Measurements from ENCODE around the gene WAPL.

WAPL gene

DNA sequence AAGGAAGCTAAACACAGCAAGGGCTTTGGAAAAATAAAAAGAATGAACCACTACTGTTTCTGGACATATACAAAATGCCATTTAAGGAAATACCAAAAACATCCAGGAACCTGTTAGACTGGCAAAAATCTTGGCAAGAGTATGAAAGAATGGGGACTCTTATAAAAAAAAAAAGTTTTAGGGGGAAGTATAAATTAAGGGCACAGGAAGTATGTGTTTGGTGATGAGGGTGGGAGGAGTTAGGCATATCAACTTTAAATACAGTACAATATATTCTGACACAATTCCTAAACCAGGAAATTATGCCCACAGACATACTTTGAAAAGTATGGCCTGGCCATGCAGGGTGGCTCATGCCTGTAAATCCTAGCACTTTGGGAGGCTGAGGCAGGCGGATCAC is 74.2 kb downstream of the WAPL start:
- Histone ChIP-seq H3K9ac (ENCODE audit: low read depth, low read length) (no peak overlapping the region), H3K4me3 (ENCODE audit: low read depth, low read length) (no peak overlapping the region), H3K4me1 (ENCODE audit: control insufficient read depth, insufficient read depth, low read length) (no peaks in the 10 kb centered on the region), H3K27me3 (ENCODE audit: control insufficient read depth, insufficient read depth, low read length) (no peaks in the 10 kb centered on the region), H3K9me3 (ENCODE audit: control insufficient read depth, insufficient read depth, low read length) (no peaks in the 10 kb centered on the region), H3K36me3 (ENCODE audit: control insufficient read depth, insufficient read depth, low read length) (peaks cover 21% of the 10 kb centered on the region)

DNA sequence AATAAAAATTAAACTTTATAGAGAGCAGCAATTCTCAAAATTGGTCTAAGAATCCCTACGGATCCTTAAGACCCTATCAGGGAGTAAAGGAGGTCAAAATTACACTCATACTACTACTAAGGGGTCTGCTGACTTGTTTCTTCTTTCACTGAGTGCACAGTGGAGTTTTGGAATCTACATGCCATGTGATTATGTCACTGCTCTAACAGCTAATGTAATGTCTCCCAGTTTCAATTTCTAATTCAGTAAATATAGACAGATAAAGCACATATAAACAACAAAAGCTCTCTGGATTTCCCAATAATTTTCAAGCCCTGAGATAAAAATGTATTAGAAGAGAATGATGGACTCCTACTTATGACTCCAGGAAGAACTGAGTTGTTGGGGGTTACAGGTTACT is 74.6 kb downstream of the WAPL start:
- H3K4me3 ChIP-seq (ENCODE audit: low read depth, low read length) = no peak overlapping the region
- peaks cover 20% of the 10 kb centered on the region for H3K36me3 ChIP-seq (ENCODE audit: control insufficient read depth, insufficient read depth, low read length)
- H3K9me3 ChIP-seq (ENCODE audit: control insufficient read depth, insufficient read depth, low read length) = no peaks in the 10 kb centered on the region
- H3K27me3 ChIP-seq (ENCODE audit: control insufficient read depth, insufficient read depth, low read length) = no peaks in the 10 kb centered on the region
- H3K9ac ChIP-seq (ENCODE audit: low read depth, low read length) = no peak overlapping the region
- no peaks in the 10 kb centered on the region for H3K4me1 ChIP-seq (ENCODE audit: control insufficient read depth, insufficient read depth, low read length)

DNA sequence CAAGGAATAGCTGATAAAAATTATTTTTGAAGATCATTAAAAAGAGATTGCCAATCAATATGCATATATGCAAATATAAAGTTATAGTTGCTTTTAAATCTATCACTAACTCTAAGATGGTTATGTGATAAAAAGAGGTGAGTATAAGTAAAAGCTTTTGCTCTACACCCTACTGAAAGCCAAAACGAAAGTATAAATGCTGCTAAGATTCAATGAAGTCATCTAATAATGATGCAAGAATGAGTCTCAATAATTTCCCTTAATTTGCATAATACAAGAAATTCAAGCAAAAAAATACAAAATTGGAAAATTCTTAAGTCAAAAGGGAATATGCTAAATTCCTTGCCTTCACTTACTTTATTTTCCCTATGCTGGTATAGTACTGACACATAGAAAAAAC is 75.2 kb downstream of the WAPL start:
- Histone ChIP-seq H3K27me3 (ENCODE audit: control insufficient read depth, insufficient read depth, low read length) (no peaks in the 10 kb centered on the region), H3K9me3 (ENCODE audit: control insufficient read depth, insufficient read depth, low read length) (no peaks in the 10 kb centered on the region), H3K4me1 (ENCODE audit: control insufficient read depth, insufficient read depth, low read length) (no peaks in the 10 kb centered on the region), H3K36me3 (ENCODE audit: control insufficient read depth, insufficient read depth, low read length) (peaks cover 15% of the 10 kb centered on the region), H3K4me3 (ENCODE audit: low read depth, low read length) (no peak overlapping the region), H3K9ac (ENCODE audit: low read depth, low read length) (no peak overlapping the region)

DNA sequence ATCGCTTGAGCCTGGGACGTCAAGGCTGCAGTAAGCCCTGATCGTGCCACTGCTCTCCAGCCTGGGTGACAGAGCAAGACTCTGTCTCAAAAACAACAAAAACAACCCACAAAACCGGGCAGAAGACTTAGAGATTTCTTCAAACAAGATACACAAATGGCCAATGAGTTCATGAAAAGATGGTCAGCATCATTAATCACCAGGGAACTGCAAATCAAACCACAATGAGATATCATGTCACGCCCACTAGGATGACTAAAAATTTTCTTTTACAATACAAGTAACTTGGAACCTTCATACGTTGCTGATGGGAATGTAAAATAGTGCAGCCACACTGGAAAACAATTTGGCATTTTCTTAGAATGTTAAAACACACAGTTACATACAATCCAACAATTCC is 77.7 kb downstream of the WAPL start:
- H3K4me1 ChIP-seq (ENCODE audit: control insufficient read depth, insufficient read depth, low read length) = no peaks in the 10 kb centered on the region
- H3K27me3 ChIP-seq (ENCODE audit: control insufficient read depth, insufficient read depth, low read length) = no peaks in the 10 kb centered on the region
- no peaks in the 10 kb centered on the region for H3K9me3 ChIP-seq (ENCODE audit: control insufficient read depth, insufficient read depth, low read length)
- H3K4me3 ChIP-seq (ENCODE audit: low read depth, low read length) = no peak overlapping the region
- H3K36me3 ChIP-seq (ENCODE audit: control insufficient read depth, insufficient read depth, low read length) = peaks cover 15% of the 10 kb centered on the region
- H3K9ac ChIP-seq (ENCODE audit: low read depth, low read length) = no peak overlapping the region

DNA sequence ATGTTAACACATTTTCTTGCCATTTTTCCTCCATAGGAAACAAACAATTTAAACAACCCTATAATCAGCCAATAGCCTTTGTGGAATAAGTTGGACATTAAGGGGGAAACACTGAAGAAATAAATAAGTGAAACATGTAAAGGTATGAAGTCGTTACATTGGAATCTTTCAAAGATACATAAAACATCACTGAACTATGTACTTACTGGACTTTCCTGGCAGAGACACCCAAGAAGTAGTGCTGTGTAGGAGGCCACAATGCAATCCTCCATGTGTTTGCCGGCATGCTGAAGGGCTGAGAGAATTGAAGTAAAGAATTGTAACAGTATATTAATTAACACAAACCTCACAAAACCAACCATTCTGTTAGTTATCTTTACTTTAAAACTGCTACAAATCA is 78.5 kb downstream of the WAPL start:
- peaks cover 15% of the 10 kb centered on the region for H3K36me3 ChIP-seq (ENCODE audit: control insufficient read depth, insufficient read depth, low read length)

DNA sequence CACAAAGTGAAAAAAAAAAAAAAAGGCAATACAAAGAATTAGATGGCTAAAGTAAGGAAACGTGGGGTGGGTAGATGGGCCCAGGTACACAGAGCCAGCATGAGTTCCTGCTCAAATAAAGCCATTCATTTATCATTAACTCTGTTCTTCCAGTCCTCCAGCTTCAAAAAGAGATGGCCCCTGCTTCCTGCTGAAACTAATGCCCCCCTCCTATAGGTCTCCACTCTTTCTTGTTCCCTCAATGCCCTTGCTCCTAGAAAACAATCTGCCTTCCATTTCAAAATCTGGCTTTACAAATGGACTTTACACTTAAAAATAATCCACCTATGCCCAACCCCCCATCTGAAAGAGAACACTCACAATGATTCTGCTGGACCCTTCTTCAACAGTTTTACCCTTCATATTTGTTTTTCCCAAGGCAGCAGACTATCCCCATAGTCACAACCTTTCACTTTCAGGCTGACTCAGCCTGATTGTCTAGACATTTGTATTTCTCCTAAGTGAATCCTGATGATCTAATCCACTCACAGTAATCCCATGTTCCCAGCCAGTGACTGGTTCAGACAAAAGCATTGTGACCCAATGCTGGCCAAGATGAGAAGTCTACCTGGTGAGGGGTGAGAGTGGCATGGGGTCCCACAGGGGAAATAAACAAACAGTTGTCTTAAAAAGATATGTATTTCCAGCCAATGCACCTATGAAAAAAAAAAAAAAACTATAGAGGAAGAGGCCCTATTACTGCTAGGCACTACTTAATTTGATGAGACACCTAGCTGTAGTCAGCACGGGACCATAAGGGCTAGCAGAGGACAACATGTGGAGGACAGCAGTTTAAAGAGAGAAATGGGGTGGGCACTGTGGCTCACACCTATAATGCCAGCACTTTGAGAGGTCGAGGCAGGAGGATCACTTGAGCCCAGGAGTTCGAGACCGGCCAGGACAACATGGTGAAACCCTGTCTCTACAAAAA is 80.4 kb downstream of the WAPL start:
- Histone ChIP-seq H3K9me3 (ENCODE audit: control insufficient read depth, insufficient read depth, low read length) (no peaks in the 10 kb centered on the region), H3K4me3 (ENCODE audit: low read depth, low read length) (no peak overlapping the region), H3K27me3 (ENCODE audit: control insufficient read depth, insufficient read depth, low read length) (no peaks in the 10 kb centered on the region), H3K9ac (ENCODE audit: low read depth, low read length) (no peak overlapping the region), H3K36me3 (ENCODE audit: control insufficient read depth, insufficient read depth, low read length) (peaks cover 14% of the 10 kb centered on the region), H3K4me1 (ENCODE audit: control insufficient read depth, insufficient read depth, low read length) (peaks cover 1% of the 10 kb centered on the region)

More for the DNA sequence above, 78.5 kb downstream of the WAPL start:
- Histone ChIP-seq H3K9ac (ENCODE audit: low read depth, low read length) (no peak overlapping the region), H3K4me1 (ENCODE audit: control insufficient read depth, insufficient read depth, low read length) (no peaks in the 10 kb centered on the region), H3K4me3 (ENCODE audit: low read depth, low read length) (no peak overlapping the region), H3K27me3 (ENCODE audit: control insufficient read depth, insufficient read depth, low read length) (no peaks in the 10 kb centered on the region), H3K9me3 (ENCODE audit: control insufficient read depth, insufficient read depth, low read length) (no peaks in the 10 kb centered on the region)

DNA sequence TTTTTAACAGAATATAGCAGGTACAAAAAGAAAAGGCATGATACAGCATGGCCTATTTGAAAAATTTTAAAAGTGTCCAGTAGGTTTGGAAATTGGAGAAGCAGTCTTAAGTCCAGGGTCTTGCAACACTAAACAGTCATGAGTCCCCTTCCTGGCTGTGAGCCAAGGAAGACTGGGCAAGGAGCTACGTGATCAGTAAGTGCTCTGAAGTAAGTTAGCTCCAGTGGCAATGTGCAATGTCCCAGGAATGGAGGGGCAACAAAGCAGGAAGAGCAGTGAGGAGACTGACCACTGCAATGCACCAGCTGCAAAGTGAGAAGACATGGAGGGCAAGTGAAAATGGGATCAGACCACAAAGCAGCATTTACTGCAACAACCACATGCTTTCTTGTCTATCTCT is 82.0 kb downstream of the WAPL start:
- peaks cover 17% of the 10 kb centered on the region for H3K4me1 ChIP-seq (ENCODE audit: control insufficient read depth, insufficient read depth, low read length)
- H3K9me3 ChIP-seq (ENCODE audit: control insufficient read depth, insufficient read depth, low read length) = no peaks in the 10 kb centered on the region
- no peaks in the 10 kb centered on the region for H3K27me3 ChIP-seq (ENCODE audit: control insufficient read depth, insufficient read depth, low read length)
- no peak overlapping the region for H3K4me3 ChIP-seq (ENCODE audit: low read depth, low read length)
- no peak overlapping the region for H3K9ac ChIP-seq (ENCODE audit: low read depth, low read length)
- peaks cover 8% of the 10 kb centered on the region for H3K36me3 ChIP-seq (ENCODE audit: control insufficient read depth, insufficient read depth, low read length)

DNA sequence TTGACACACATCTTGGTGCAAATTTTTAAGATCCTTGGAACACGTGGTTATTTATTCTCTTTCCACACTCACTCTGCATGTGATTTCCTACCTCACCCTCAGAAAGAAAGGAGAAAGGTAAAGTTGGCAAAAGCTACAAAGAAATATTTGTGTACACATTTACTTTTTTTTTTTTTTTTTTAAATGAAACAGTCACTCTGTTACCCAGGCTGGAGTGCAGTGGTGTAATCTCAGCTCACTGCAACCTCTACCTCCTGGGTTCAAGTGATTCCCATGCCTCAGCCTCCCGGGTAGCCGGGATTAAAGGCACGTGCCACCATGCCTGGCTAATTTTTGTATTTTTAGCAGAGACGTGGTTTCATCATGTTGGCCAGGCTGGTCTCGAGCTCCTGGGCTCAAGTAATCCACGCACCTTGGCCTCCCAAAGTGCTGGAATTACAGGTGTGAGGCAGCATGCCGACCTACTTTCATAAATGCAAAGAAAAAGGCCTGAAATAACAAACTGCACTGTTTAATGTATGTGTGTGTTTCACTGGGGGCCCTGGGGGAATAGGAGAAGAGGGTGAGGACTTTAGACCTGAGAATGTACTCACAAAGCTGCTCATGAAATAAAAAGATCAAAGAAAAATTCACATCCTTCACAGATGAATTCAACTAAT is 83.4 kb downstream of the WAPL start:
- Histone ChIP-seq H3K36me3 (ENCODE audit: control insufficient read depth, insufficient read depth, low read length) (peaks cover 7% of the 10 kb centered on the region), H3K4me3 (ENCODE audit: low read depth, low read length) (no peak overlapping the region), H3K4me1 (ENCODE audit: control insufficient read depth, insufficient read depth, low read length) (peaks cover 18% of the 10 kb centered on the region), H3K27me3 (ENCODE audit: control insufficient read depth, insufficient read depth, low read length) (no peaks in the 10 kb centered on the region), H3K9me3 (ENCODE audit: control insufficient read depth, insufficient read depth, low read length) (no peaks in the 10 kb centered on the region), H3K9ac (ENCODE audit: low read depth, low read length) (no peak overlapping the region)

DNA sequence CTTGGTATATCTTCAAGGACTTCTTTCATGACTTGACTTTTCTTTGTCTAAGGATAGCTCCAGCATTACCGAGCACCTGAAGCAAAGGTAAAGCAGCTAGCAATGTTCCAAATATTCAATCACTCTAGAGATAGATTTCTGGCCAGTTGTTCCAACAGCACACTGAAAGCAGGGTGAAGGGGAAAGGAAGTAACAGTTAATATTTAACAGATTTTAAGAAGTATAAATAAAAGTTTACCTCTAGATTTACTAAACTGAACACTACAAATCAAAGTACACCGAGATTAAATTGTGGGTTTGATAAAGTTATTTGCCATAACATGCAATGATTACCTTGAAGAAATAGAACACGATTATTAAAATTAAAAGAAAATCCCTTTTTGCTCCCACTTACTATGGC is 84.1 kb downstream of the WAPL start:
- Histone ChIP-seq H3K9me3 (ENCODE audit: control insufficient read depth, insufficient read depth, low read length) (no peaks in the 10 kb centered on the region), H3K36me3 (ENCODE audit: control insufficient read depth, insufficient read depth, low read length) (peaks cover 5% of the 10 kb centered on the region), H3K4me1 (ENCODE audit: control insufficient read depth, insufficient read depth, low read length) (peaks cover 18% of the 10 kb centered on the region), H3K9ac (ENCODE audit: low read depth, low read length) (no peak overlapping the region), H3K4me3 (ENCODE audit: low read depth, low read length) (no peak overlapping the region), H3K27me3 (ENCODE audit: control insufficient read depth, insufficient read depth, low read length) (no peaks in the 10 kb centered on the region)

DNA sequence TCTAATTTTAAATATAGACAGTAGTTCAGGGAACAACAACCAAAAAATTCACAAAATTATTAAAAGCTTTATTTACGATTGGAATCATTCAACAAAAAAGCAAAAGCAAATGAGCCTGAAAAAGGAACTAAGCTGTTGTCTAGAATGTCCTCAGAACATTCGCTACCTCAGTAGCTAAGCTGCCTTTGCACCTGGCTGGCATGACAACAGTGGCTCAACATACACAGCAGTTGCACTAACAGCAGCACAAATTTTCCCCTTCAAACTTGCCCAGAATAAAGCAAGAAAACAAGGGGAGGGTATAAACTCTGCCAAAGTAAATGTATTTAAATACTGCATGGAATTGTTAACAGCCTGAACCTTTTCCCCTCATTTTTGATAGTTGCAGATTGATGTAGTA is 84.6 kb downstream of the WAPL start:
- Histone ChIP-seq H3K4me1 (ENCODE audit: control insufficient read depth, insufficient read depth, low read length) (peaks cover 18% of the 10 kb centered on the region), H3K27me3 (ENCODE audit: control insufficient read depth, insufficient read depth, low read length) (no peaks in the 10 kb centered on the region), H3K9ac (ENCODE audit: low read depth, low read length) (no peak overlapping the region), H3K36me3 (ENCODE audit: control insufficient read depth, insufficient read depth, low read length) (peaks cover 5% of the 10 kb centered on the region), H3K4me3 (ENCODE audit: low read depth, low read length) (no peak overlapping the region), H3K9me3 (ENCODE audit: control insufficient read depth, insufficient read depth, low read length) (no peaks in the 10 kb centered on the region)

DNA sequence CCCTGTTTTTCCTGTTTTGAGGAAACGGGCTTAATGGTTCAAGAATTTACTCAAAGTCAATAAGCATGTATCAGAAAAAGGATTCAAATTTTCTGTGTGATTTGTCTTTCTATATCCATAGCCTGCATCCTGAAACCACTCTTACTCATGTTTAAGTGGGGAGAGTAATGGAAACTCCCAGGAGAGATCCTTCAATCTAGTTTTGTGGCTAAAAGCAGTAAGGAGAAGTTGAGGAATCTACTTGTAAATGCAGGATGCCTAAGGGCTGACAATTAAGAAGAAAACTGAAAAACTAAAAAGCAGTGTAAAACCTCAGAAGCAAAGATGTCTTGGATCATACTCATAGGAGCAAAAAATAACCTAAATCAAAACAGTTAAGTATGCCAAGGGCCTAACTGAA is 86.9 kb downstream of the WAPL start:
- H3K4me1 ChIP-seq (ENCODE audit: control insufficient read depth, insufficient read depth, low read length) = peaks cover 18% of the 10 kb centered on the region
- H3K4me3 ChIP-seq (ENCODE audit: low read depth, low read length) = no peak overlapping the region
- no peak overlapping the region for H3K9ac ChIP-seq (ENCODE audit: low read depth, low read length)
- no peaks in the 10 kb centered on the region for H3K36me3 ChIP-seq (ENCODE audit: control insufficient read depth, insufficient read depth, low read length)
- no peaks in the 10 kb centered on the region for H3K27me3 ChIP-seq (ENCODE audit: control insufficient read depth, insufficient read depth, low read length)
- H3K9me3 ChIP-seq (ENCODE audit: control insufficient read depth, insufficient read depth, low read length) = no peaks in the 10 kb centered on the region

DNA sequence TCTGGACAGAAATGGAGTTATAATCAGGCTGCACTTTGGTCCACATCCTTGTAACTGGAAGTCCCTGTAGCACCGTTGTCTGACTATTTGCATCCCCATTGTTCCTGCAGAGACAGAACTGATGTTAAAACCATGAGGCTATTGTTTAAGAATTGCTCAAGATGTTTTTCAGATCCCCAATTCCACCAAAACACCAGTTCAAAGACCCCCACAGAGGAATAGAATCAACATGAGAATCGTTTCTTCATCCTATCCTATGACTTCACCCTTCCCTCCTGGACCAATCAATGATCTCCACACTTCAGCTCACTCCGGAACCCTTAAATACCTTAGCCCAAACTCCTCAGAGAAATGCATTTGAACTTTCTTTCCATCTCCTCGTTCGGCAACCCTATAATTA is 97.9 kb downstream of the WAPL start:
- no peak overlapping the region for H3K9ac ChIP-seq (ENCODE audit: low read depth, low read length)

More for the DNA sequence above, 97.9 kb downstream of the WAPL start:
- H3K9me3 ChIP-seq (ENCODE audit: control insufficient read depth, insufficient read depth, low read length) = no peaks in the 10 kb centered on the region
- no peaks in the 10 kb centered on the region for H3K27me3 ChIP-seq (ENCODE audit: control insufficient read depth, insufficient read depth, low read length)
- H3K4me1 ChIP-seq (ENCODE audit: control insufficient read depth, insufficient read depth, low read length) = peaks cover 2% of the 10 kb centered on the region
- H3K36me3 ChIP-seq (ENCODE audit: control insufficient read depth, insufficient read depth, low read length) = no peaks in the 10 kb centered on the region
- no peak overlapping the region for H3K4me3 ChIP-seq (ENCODE audit: low read depth, low read length)

Measured in iPS-15b (cell line).